A549 (cell line): ENCODE measurements around the gene KRTAP10-2. TPM values are rescaled to one million over a fixed set of nuclear protein-coding genes. Genes with fewer than 3 reads are reported as not detected.
A peak's percentile ranks its signal among the peaks of the same experiment; 100 is the strongest.

ENCODE experiments used
- ATAC-seq, 2 experiments: fragments of 200-7000 bp in 1 of 2; fragments of >200 bp in 1 of 2; cut with Nextera tagmentation in 1 of 2; cut with Tn5 transposase in 1 of 2; 3 replicates each; pipeline versions ENCODE4 v1.8.0 to v1.9.1; 2018 to 2020; ENCODE audit warnings: mild to moderate bottlenecking in 1 of 2, moderate library complexity in 1 of 2
- CTCF ChIA-PET: fragments of 300-600 bp; sonication (Branson Sonifier 250); formaldehyde crosslinking; extraction: SDS; loops from one replicate; lab custom pipeline; 2021; ENCODE audit warnings: antibody characterized with exemption, inconsistent platforms; lab: Yijun Ruan, JAX
- POLR2A ChIA-PET: fragments of 350-600 bp; formaldehyde crosslinking; extraction: SDS; loops from one replicate; lab custom pipeline; 2021; ENCODE audit warnings: antibody characterized with exemption, inconsistent platforms; lab: Yijun Ruan, JAX
- DNase-seq, 2 experiments: peaks; one replicate each; pipeline versions ENCODE4 v3.0.0 to v3.0.0-alpha.2; 2011 to 2016; ENCODE audit warnings: low read depth in 1 of 2, low spot score in 1 of 2
- FAIRE-seq: peaks from 2 replicates; lab custom pipeline; 2011; peaks lifted over from hg19 to GRCh38; lab: Jason Lieb, UNC
- H3K27ac ChIP-seq, 2 experiments: fragments of >200 bp; sonication (Bioruptor Twin); formaldehyde crosslinking; 3 replicates each; pipeline ENCODE4 v1.5.1; 2016 to 2017
- H3K4me1 ChIP-seq: fragments of >200 bp; sonication (Bioruptor Twin); formaldehyde crosslinking; 3 replicates; pipeline ENCODE4 v1.6.1; 2016
- H3K4me2 ChIP-seq: fragments of >200 bp; sonication (Bioruptor Twin); formaldehyde crosslinking; 3 replicates; pipeline ENCODE4 v1.6.1; 2016
- H3K4me3 ChIP-seq: fragments of >200 bp; sonication (Bioruptor Twin); formaldehyde crosslinking; 3 replicates; pipeline ENCODE4 v1.5.1; 2016
- H3K9me3 ChIP-seq: fragments of >200 bp; sonication (Bioruptor Twin); formaldehyde crosslinking; 3 replicates; pipeline ENCODE4 v1.6.1; 2016
- CBX2 ChIP-seq: fragments of 200-600 bp; sonication (generic); IDR thresholded peaks from 2 replicates; pipeline ENCODE4 v1.6.1; 2016; ENCODE audit warnings: low read depth, mild to moderate bottlenecking, borderline replicate concordance
- CBX8 ChIP-seq: fragments of 200-600 bp; sonication (generic); IDR thresholded peaks from 2 replicates; pipeline ENCODE4 v1.6.1; 2016
- CHD4 ChIP-seq: fragments of 200-600 bp; sonication (generic); IDR thresholded peaks from 2 replicates; pipeline ENCODE4 v1.6.1; 2016; ENCODE audit warnings: antibody characterized with exemption, mild to moderate bottlenecking, borderline replicate concordance
- FOSB ChIP-seq: fragments of 250-450 bp; sonication (Bioruptor Pico); IDR thresholded peaks from 2 replicates; pipeline ENCODE4 v1.5.0; 2020; ENCODE audit warnings: mild to moderate bottlenecking, moderate library complexity
- FOSL2 ChIP-seq, 2 experiments: fragments of 450-650 bp in 1 of 2; fragments of >200 bp in 1 of 2; sonication (Bioruptor Twin) in 1 of 2; formaldehyde crosslinking; IDR thresholded peaks; 2 replicates each; pipeline versions ENCODE4 v1.5.0 to v1.6.1; 2016 to 2020; ENCODE audit warnings: mild to moderate bottlenecking in 1 of 2, moderate library complexity in 1 of 2
- HDAC2 ChIP-seq: fragments of 200-600 bp; sonication (generic); IDR thresholded peaks from 2 replicates; pipeline ENCODE4 v1.6.1; 2016
- KDM5A ChIP-seq: fragments of 200-600 bp; sonication (generic); IDR thresholded peaks from 2 replicates; pipeline ENCODE4 v1.6.1; 2016; ENCODE audit warnings: antibody characterized with exemption, mild to moderate bottlenecking
- MAZ ChIP-seq: fragments of 150-350 bp; IDR thresholded peaks from 2 replicates; pipeline ENCODE4 v1.6.1; 2014; ENCODE audit warnings: antibody characterized with exemption, low read depth, low read length, borderline replicate concordance
- NFE2L2 ChIP-seq: fragments of 150-350 bp; conservative IDR thresholded peaks from 2 replicates; pipeline ENCODE4 v1.6.1; 2014; ENCODE audit warnings: low read length
- NPAS2 ChIP-seq: fragments of 250-450 bp; sonication (Bioruptor Pico); IDR thresholded peaks from 2 replicates; pipeline ENCODE4 v1.8.0; 2022; ENCODE audit warnings: mild to moderate bottlenecking, moderate library complexity, borderline replicate concordance
- POLR2AphosphoS2 ChIP-seq: conservative IDR thresholded peaks from 2 replicates; pipeline ENCODE4 v1.6.1; 2012; ENCODE audit warnings: low read length, improper control_type of control experiment, inconsistent platforms
- RAD21 ChIP-seq, 2 experiments: fragments of >200 bp in 1 of 2; sonication (Bioruptor Twin) in 1 of 2; formaldehyde crosslinking in 1 of 2; IDR thresholded peaks in 1 of 2; conservative IDR thresholded peaks in 1 of 2; 2 replicates in 1 of 2; 3 replicates in 1 of 2; pipeline ENCODE4 v1.6.1; 2012 to 2018; ENCODE audit warnings: inconsistent platforms in 1 of 2
- RCOR1 ChIP-seq: fragments of 150-350 bp; IDR thresholded peaks from 2 replicates; pipeline ENCODE4 v1.6.1; 2014; ENCODE audit warnings: antibody characterized with exemption, low read length, low read depth
- RNF2 ChIP-seq: fragments of 200-600 bp; sonication (generic); IDR thresholded peaks from 2 replicates; pipeline ENCODE4 v1.6.1; 2016; ENCODE audit warnings: low read depth, mild to moderate bottlenecking, antibody characterized with exemption, moderate library complexity, borderline replicate concordance
- SMC3 ChIP-seq: fragments of >200 bp; sonication (Bioruptor Twin); formaldehyde crosslinking; IDR thresholded peaks from 3 replicates; pipeline ENCODE4 v1.6.1; 2018; ENCODE audit warnings: inconsistent platforms
- SREBF2 ChIP-seq: fragments of 450-650 bp; IDR thresholded peaks from 2 replicates; pipeline ENCODE4 v1.6.1; 2014; ENCODE audit warnings: mild to moderate bottlenecking, moderate library complexity
- ZC3H11A ChIP-seq: fragments of 450-650 bp; IDR thresholded peaks from 2 replicates; pipeline ENCODE4 v1.6.1; 2014; ENCODE audit warnings: antibody characterized with exemption, mild to moderate bottlenecking
- ZNF302 ChIP-seq: fragments of 250-450 bp; sonication (Bioruptor Pico); IDR thresholded peaks from 2 replicates; pipeline ENCODE4 v1.9.0; 2021; ENCODE audit warnings: inconsistent platforms, mild to moderate bottlenecking, moderate library complexity
- ZSCAN20 ChIP-seq: fragments of 250-450 bp; sonication (Bioruptor Pico); IDR thresholded peaks from 2 replicates; pipeline ENCODE4 v1.8.0; 2022; ENCODE audit warnings: mild to moderate bottlenecking, moderate library complexity
- WGBS: methylation state at CpG from one replicate; pipeline ENCODE4 v1.1.6; 2017; ENCODE audit errors: missing lambda C conversion rate; 5-methylcytosine and 5-hydroxymethylcytosine counted together
- polyA plus RNA-seq, 4 experiments: library from polyadenylated mRNA; depleted of rRNA in 3 of 4; stranded (reverse); fragments of >200 nt; fragmentation: RNase III in 1 of 4; extraction: RNeasy Plus Mini Kit Qiagen cat#74134 plus additional on column Dnase treatment in 1 of 4; gene quantifications; 2 replicates in 3 of 4; 3 replicates in 1 of 4; pipeline ENCODE4 v1.2.3, GENCODE V29; 2011 to 2017
- TF ChIP-seq, protein P1 (sequence below): fragments of 450-650 bp; IDR thresholded peaks from 2 replicates; pipeline ENCODE4 v1.6.1; 2014; ENCODE audit warnings: antibody characterized with exemption
- TF ChIP-seq, protein P2 (sequence below): fragments of 150-350 bp; IDR thresholded peaks from 2 replicates; pipeline ENCODE4 v1.6.1; 2014; ENCODE audit warnings: low read depth, mild to moderate bottlenecking, low read length
- TF ChIP-seq, protein P3 (sequence below): fragments of >200 bp; sonication (Bioruptor Twin); formaldehyde crosslinking; IDR thresholded peaks from 3 replicates; pipeline ENCODE4 v1.5.1; 2016
- TF ChIP-seq, protein P4 (sequence below): fragments of 250-450 bp; sonication (Bioruptor Pico); IDR thresholded peaks from 2 replicates; pipeline ENCODE4 v1.5.0; 2021; ENCODE audit warnings: mild to moderate bottlenecking, moderate library complexity, borderline replicate concordance

KRTAP10-2 gene
- polyA plus RNA-seq, 2 of the 4 experiments (the other 2 are of a cell fraction), result not detected

GRCh38 chr21:44511219-44511937 lies 39.9 kb downstream of the KRTAP10-2 start (continued):
- TF ChIP-seq ZSCAN20 (CRISPR knock-in tag) (no peak), CBX2 (no peak), HDAC2 (no peak)

GRCh38 chr21:44510508-44511218 lies 40.6 kb downstream of the KRTAP10-2 start:
- DNase-seq (peak; percentile 20 to 41), FAIRE-seq (no peak), ATAC-seq (peak; percentile 59 to 90; a peak in 5 of 6 replicates)
- CTCF ChIA-PET, result interaction anchor here (0.7 to 2.4 kb wide), 18 partner anchors 9 to 618 kb away, joined by 3 to 14 read pairs (median 4); no protein-coding TSS in a partner anchor
- POLR2A ChIA-PET, result no interaction called here
- Histone ChIP-seq H3K27ac (no peak overlapping the region), H3K9me3 (no peaks in the 10 kb centered on the region), H3K4me2 (peak overlapping the region; percentile 9; the same call in 1 of the 3 replicates), H3K4me3 (no peak overlapping the region), H3K4me1 (no peaks in the 10 kb centered on the region)
- WGBS, result 18% methylated on average over 8 of the region's 36 CpGs
- TF ChIP-seq, protein P1, sequence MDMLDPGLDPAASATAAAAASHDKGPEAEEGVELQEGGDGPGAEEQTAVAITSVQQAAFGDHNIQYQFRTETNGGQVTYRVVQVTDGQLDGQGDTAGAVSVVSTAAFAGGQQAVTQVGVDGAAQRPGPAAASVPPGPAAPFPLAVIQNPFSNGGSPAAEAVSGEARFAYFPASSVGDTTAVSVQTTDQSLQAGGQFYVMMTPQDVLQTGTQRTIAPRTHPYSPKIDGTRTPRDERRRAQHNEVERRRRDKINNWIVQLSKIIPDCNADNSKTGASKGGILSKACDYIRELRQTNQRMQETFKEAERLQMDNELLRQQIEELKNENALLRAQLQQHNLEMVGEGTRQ, result no peak
- no peak for TF ChIP-seq CHD4
- no peak for TF ChIP-seq NFE2L2
- TF ChIP-seq, protein P2, sequence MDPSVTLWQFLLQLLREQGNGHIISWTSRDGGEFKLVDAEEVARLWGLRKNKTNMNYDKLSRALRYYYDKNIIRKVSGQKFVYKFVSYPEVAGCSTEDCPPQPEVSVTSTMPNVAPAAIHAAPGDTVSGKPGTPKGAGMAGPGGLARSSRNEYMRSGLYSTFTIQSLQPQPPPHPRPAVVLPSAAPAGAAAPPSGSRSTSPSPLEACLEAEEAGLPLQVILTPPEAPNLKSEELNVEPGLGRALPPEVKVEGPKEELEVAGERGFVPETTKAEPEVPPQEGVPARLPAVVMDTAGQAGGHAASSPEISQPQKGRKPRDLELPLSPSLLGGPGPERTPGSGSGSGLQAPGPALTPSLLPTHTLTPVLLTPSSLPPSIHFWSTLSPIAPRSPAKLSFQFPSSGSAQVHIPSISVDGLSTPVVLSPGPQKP, result no peak
- TF ChIP-seq, protein P3, sequence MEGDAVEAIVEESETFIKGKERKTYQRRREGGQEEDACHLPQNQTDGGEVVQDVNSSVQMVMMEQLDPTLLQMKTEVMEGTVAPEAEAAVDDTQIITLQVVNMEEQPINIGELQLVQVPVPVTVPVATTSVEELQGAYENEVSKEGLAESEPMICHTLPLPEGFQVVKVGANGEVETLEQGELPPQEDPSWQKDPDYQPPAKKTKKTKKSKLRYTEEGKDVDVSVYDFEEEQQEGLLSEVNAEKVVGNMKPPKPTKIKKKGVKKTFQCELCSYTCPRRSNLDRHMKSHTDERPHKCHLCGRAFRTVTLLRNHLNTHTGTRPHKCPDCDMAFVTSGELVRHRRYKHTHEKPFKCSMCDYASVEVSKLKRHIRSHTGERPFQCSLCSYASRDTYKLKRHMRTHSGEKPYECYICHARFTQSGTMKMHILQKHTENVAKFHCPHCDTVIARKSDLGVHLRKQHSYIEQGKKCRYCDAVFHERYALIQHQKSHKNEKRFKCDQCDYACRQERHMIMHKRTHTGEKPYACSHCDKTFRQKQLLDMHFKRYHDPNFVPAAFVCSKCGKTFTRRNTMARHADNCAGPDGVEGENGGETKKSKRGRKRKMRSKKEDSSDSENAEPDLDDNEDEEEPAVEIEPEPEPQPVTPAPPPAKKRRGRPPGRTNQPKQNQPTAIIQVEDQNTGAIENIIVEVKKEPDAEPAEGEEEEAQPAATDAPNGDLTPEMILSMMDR, result peak; percentile 56
- TF ChIP-seq RNF2, result no peak
- peak; percentile 56; the same call in 2 of the 3 replicates for TF ChIP-seq SMC3
- TF ChIP-seq FOSB (CRISPR knock-in tag), result no peak
- no peak for TF ChIP-seq KDM5A
- TF ChIP-seq RCOR1, result no peak
- TF ChIP-seq, protein P4, sequence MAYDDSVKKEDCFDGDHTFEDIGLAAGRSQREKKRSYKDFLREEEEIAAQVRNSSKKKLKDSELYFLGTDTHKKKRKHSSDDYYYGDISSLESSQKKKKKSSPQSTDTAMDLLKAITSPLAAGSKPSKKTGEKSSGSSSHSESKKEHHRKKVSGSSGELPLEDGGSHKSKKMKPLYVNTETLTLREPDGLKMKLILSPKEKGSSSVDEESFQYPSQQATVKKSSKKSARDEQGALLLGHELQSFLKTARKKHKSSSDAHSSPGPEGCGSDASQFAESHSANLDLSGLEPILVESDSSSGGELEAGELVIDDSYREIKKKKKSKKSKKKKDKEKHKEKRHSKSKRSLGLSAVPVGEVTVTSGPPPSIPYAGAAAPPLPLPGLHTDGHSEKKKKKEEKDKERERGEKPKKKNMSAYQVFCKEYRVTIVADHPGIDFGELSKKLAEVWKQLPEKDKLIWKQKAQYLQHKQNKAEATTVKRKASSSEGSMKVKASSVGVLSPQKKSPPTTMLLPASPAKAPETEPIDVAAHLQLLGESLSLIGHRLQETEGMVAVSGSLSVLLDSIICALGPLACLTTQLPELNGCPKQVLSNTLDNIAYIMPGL (CRISPR knock-in tag), result no peak
- TF ChIP-seq MAZ, result no peak
- TF ChIP-seq NPAS2 (CRISPR knock-in tag), result no peak
- no peak for TF ChIP-seq POLR2AphosphoS2
- TF ChIP-seq FOSL2 (IDR thresholded peaks at IDR 0.05), result no peak
- TF ChIP-seq FOSL2 (CRISPR knock-in tag; IDR thresholded peaks at IDR 0.05), result no peak
- peak; percentile 69 to 72 for TF ChIP-seq RAD21 (conservative IDR thresholded peaks at IDR 0.05 in 1 of 2, IDR thresholded peaks at IDR 0.05 in 1 of 2)
- no peak for TF ChIP-seq ZC3H11A
- TF ChIP-seq CBX8, result no peak
- TF ChIP-seq ZNF302 (CRISPR knock-in tag), result no peak
- TF ChIP-seq SREBF2, result no peak
